Measurements from ENCODE around the gene FOXL1.

GRCh38 chr16:86601356-86601755 is 23.0 kb downstream of the FOXL1 start:
- no peak for TF ChIP-seq EZH2 (IDR thresholded peaks at IDR 0.05; ENCODE audit: low read length)
- TF ChIP-seq CTCF (optimal IDR thresholded peaks at IDR 0.05 in 1 of 3, IDR thresholded peaks at IDR 0.05 in 1 of 3, conservative IDR thresholded peaks at IDR 0.05 in 1 of 3; ENCODE audit: extremely low read depth in 1 of 3, insufficient read depth in 2 of 3, low read length in 3 of 3), result no peak

All from keratinocyte (primary cell).